A549 (cell line): ENCODE results near the gene TP73. TPM values are rescaled to one million over a fixed set of nuclear protein-coding genes. Genes with fewer than 3 reads are reported as not detected.

ENCODE experiments used
- ATAC-seq, 2 experiments: fragments of 200-7000 bp in 1 of 2; fragments of >200 bp in 1 of 2; cut with Nextera tagmentation in 1 of 2; cut with Tn5 transposase in 1 of 2; 3 replicates each; pipeline versions ENCODE4 v1.8.0 to v1.9.1; 2018 to 2020; ENCODE audit warnings: mild to moderate bottlenecking in 1 of 2, moderate library complexity in 1 of 2
- CTCF ChIA-PET: fragments of 300-600 bp; sonication (Branson Sonifier 250); formaldehyde crosslinking; extraction: SDS; loops from one replicate; lab custom pipeline; 2021; ENCODE audit warnings: antibody characterized with exemption, inconsistent platforms; lab: Yijun Ruan, JAX
- POLR2A ChIA-PET: fragments of 350-600 bp; formaldehyde crosslinking; extraction: SDS; loops from one replicate; lab custom pipeline; 2021; ENCODE audit warnings: antibody characterized with exemption, inconsistent platforms; lab: Yijun Ruan, JAX
- DNase-seq, 2 experiments: peaks; one replicate each; pipeline versions ENCODE4 v3.0.0 to v3.0.0-alpha.2; 2011 to 2016; ENCODE audit warnings: low read depth in 1 of 2, low spot score in 1 of 2
- FAIRE-seq: peaks from 2 replicates; lab custom pipeline; 2011; peaks lifted over from hg19 to GRCh38; lab: Jason Lieb, UNC
- H3K27ac ChIP-seq, 2 experiments: fragments of >200 bp; sonication (Bioruptor Twin); formaldehyde crosslinking; 3 replicates each; pipeline ENCODE4 v1.5.1; 2016 to 2017
- H3K4me1 ChIP-seq: fragments of >200 bp; sonication (Bioruptor Twin); formaldehyde crosslinking; 3 replicates; pipeline ENCODE4 v1.6.1; 2016
- H3K4me2 ChIP-seq: fragments of >200 bp; sonication (Bioruptor Twin); formaldehyde crosslinking; 3 replicates; pipeline ENCODE4 v1.6.1; 2016
- H3K4me3 ChIP-seq: fragments of >200 bp; sonication (Bioruptor Twin); formaldehyde crosslinking; 3 replicates; pipeline ENCODE4 v1.5.1; 2016
- H3K9me3 ChIP-seq: fragments of >200 bp; sonication (Bioruptor Twin); formaldehyde crosslinking; 3 replicates; pipeline ENCODE4 v1.6.1; 2016
- ATOH8 ChIP-seq: fragments of 250-450 bp; sonication (Bioruptor Pico); IDR thresholded peaks from 2 replicates; pipeline ENCODE4 v1.5.0; 2020; ENCODE audit warnings: low read depth, mild to moderate bottlenecking, moderate library complexity
- CHD2 ChIP-seq: fragments of 150-350 bp; IDR thresholded peaks from 2 replicates; pipeline ENCODE4 v1.6.1; 2014; ENCODE audit warnings: low read length; ENCODE audit not compliant: partially characterized antibody
- EHMT2 ChIP-seq: fragments of 200-600 bp; sonication (generic); IDR thresholded peaks from 2 replicates; pipeline ENCODE4 v1.6.1; 2016; ENCODE audit warnings: antibody characterized with exemption, low read depth, mild to moderate bottlenecking, moderate library complexity
- GATA3 ChIP-seq: IDR thresholded peaks from 2 replicates; pipeline ENCODE4 v1.6.1; 2012; ENCODE audit warnings: borderline replicate concordance
- HOXA7 ChIP-seq: fragments of 250-450 bp; sonication (Bioruptor Pico); IDR thresholded peaks from 2 replicates; pipeline ENCODE4 v1.5.0; 2020; ENCODE audit warnings: mild to moderate bottlenecking, moderate library complexity
- HOXB13 ChIP-seq: fragments of 250-450 bp; sonication (Bioruptor Pico); IDR thresholded peaks from 2 replicates; pipeline ENCODE4 v1.5.0; 2020; ENCODE audit warnings: low read depth, mild to moderate bottlenecking, moderate library complexity
- HOXB5 ChIP-seq: fragments of 250-450 bp; sonication (Bioruptor Pico); IDR thresholded peaks from 2 replicates; pipeline ENCODE4 v1.5.0; 2020; ENCODE audit warnings: mild to moderate bottlenecking, moderate library complexity
- JUN ChIP-seq, 2 experiments: fragments of >200 bp; sonication (Bioruptor Twin); formaldehyde crosslinking; IDR thresholded peaks; 2 replicates in 1 of 2; 3 replicates in 1 of 2; pipeline ENCODE4 v1.6.1; 2016 to 2017
- KDM1A ChIP-seq: fragments of 200-600 bp; sonication (generic); IDR thresholded peaks from 2 replicates; pipeline ENCODE4 v1.6.1; 2016; ENCODE audit warnings: low read depth, mild to moderate bottlenecking
- MAFK ChIP-seq: fragments of 450-650 bp; IDR thresholded peaks from 2 replicates; pipeline ENCODE4 v1.6.1; 2014; ENCODE audit not compliant: partially characterized antibody
- NFE2L2 ChIP-seq: fragments of 150-350 bp; conservative IDR thresholded peaks from 2 replicates; pipeline ENCODE4 v1.6.1; 2014; ENCODE audit warnings: low read length
- POLR2A ChIP-seq: IDR thresholded peaks from 2 replicates; pipeline ENCODE4 v1.6.1; 2012; ENCODE audit warnings: mild to moderate bottlenecking, low read length
- POLR2AphosphoS2 ChIP-seq: conservative IDR thresholded peaks from 2 replicates; pipeline ENCODE4 v1.6.1; 2012; ENCODE audit warnings: low read length, improper control_type of control experiment, inconsistent platforms
- RARB ChIP-seq: fragments of 250-450 bp; sonication (Bioruptor Pico); IDR thresholded peaks from 2 replicates; pipeline ENCODE4 v1.8.0; 2021; ENCODE audit warnings: mild to moderate bottlenecking, moderate library complexity
- RCOR1 ChIP-seq: fragments of 150-350 bp; IDR thresholded peaks from 2 replicates; pipeline ENCODE4 v1.6.1; 2014; ENCODE audit warnings: antibody characterized with exemption, low read length, low read depth
- REST ChIP-seq: fragments of 200-600 bp; sonication (generic); IDR thresholded peaks from 2 replicates; pipeline ENCODE4 v1.6.1; 2016; ENCODE audit warnings: antibody characterized with exemption, mild to moderate bottlenecking, moderate library complexity
- RFX5 ChIP-seq: fragments of 450-650 bp; IDR thresholded peaks from 2 replicates; pipeline ENCODE4 v1.7.1; 2014; ENCODE audit warnings: antibody characterized with exemption, mild to moderate bottlenecking, moderate library complexity
- RNF2 ChIP-seq: fragments of 200-600 bp; sonication (generic); IDR thresholded peaks from 2 replicates; pipeline ENCODE4 v1.6.1; 2016; ENCODE audit warnings: low read depth, mild to moderate bottlenecking, antibody characterized with exemption, moderate library complexity, borderline replicate concordance
- SMC3 ChIP-seq: fragments of >200 bp; sonication (Bioruptor Twin); formaldehyde crosslinking; IDR thresholded peaks from 3 replicates; pipeline ENCODE4 v1.6.1; 2018; ENCODE audit warnings: inconsistent platforms
- SREBF2 ChIP-seq: fragments of 450-650 bp; IDR thresholded peaks from 2 replicates; pipeline ENCODE4 v1.6.1; 2014; ENCODE audit warnings: mild to moderate bottlenecking, moderate library complexity
- TP53 ChIP-seq: fragments of 250-450 bp; sonication (Bioruptor Pico); IDR thresholded peaks from 2 replicates; pipeline ENCODE4 v1.5.0; 2021; ENCODE audit warnings: mild to moderate bottlenecking, moderate library complexity
- ZC3H11A ChIP-seq: fragments of 450-650 bp; IDR thresholded peaks from 2 replicates; pipeline ENCODE4 v1.6.1; 2014; ENCODE audit warnings: antibody characterized with exemption, mild to moderate bottlenecking
- ZFP36 ChIP-seq: fragments of 450-650 bp; IDR thresholded peaks from 2 replicates; pipeline ENCODE4 v1.6.1; 2014; ENCODE audit warnings: borderline replicate concordance; ENCODE audit not compliant: partially characterized antibody
- ZNF302 ChIP-seq: fragments of 250-450 bp; sonication (Bioruptor Pico); IDR thresholded peaks from 2 replicates; pipeline ENCODE4 v1.9.0; 2021; ENCODE audit warnings: inconsistent platforms, mild to moderate bottlenecking, moderate library complexity
- ZSCAN20 ChIP-seq: fragments of 250-450 bp; sonication (Bioruptor Pico); IDR thresholded peaks from 2 replicates; pipeline ENCODE4 v1.8.0; 2022; ENCODE audit warnings: mild to moderate bottlenecking, moderate library complexity
- WGBS: methylation state at CpG from one replicate; pipeline ENCODE4 v1.1.6; 2017; ENCODE audit errors: missing lambda C conversion rate; 5-methylcytosine and 5-hydroxymethylcytosine counted together
- polyA plus RNA-seq, 4 experiments: library from polyadenylated mRNA; depleted of rRNA in 3 of 4; stranded (reverse); fragments of >200 nt; fragmentation: RNase III in 1 of 4; extraction: RNeasy Plus Mini Kit Qiagen cat#74134 plus additional on column Dnase treatment in 1 of 4; gene quantifications; 2 replicates in 3 of 4; 3 replicates in 1 of 4; pipeline ENCODE4 v1.2.3, GENCODE V29; 2011 to 2017
- TF ChIP-seq, protein P1 (sequence below): fragments of 150-350 bp; IDR thresholded peaks from 2 replicates; pipeline ENCODE4 v1.6.1; 2014; ENCODE audit warnings: low read depth, mild to moderate bottlenecking, low read length
- TF ChIP-seq, protein P2 (sequence below): fragments of >200 bp; sonication (Bioruptor Twin); formaldehyde crosslinking; IDR thresholded peaks from 3 replicates; pipeline ENCODE4 v1.6.1; 2016
- TF ChIP-seq, protein P3 (sequence below): IDR thresholded peaks from 2 replicates; pipeline ENCODE4 v1.6.1; 2012
- TF ChIP-seq, protein P4 (sequence below): fragments of 450-650 bp; IDR thresholded peaks from 2 replicates; pipeline ENCODE4 v1.6.1; 2014; ENCODE audit warnings: antibody characterized with exemption

TP73 gene
- polyA plus RNA-seq, 2 of the 4 experiments (the other 2 are of a cell fraction), result 0.01 to 0.25 TPM

DNA sequence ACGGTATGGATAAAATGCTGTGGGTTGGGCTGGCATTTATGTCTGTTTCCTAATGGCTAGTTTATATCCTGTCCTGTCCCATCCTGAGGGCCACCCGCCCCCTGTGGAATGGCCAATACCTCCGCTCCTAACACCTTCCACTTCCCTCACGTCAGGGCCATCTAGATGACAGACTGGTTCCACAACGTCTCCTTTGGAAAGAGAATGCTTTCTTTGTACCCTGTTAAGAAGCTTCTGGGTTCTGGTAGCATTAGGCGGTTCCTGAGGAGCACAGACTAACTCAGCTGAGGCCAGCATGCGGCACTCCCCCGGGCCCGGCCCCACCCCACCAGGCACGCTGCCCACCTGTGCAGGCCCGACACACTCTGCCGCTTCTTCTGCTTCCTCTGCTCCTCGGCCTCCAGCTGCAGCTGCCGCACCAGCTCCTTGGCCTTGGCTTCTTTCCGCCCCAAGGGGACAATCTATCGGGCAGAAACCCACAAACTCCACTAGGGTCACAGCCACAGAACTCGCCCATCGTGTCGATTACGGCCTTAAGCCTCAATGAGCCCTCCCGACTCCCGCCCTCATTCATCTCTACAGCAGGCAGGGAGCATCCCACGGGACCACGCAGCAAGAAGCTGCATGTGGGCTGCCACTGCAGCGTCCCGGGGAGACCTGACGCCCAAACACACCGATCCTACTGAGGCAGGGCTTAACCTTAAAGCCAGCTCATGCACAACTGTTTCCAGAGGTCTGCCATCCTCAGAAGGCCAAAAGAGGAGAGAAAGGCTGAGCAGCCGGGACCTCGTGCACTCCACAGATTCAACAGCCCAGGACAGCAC is 131.5 kb downstream of the TP73 start:
- no peak overlapping the region for H3K4me2 ChIP-seq
- TF ChIP-seq POLR2AphosphoS2 (no peak), MAFK (no peak), NFE2L2 (no peak), ZFP36 (no peak), RFX5 (no peak), SREBF2 (no peak), RCOR1 (no peak), JUN (IDR thresholded peaks at IDR 0.05) (no peak), TP53 (CRISPR knock-in tag) (no peak), ZNF302 (CRISPR knock-in tag) (no peak), HOXA7 (CRISPR knock-in tag) (no peak), ZC3H11A (no peak), CHD2 (no peak), SMC3 (no peak), EHMT2 (no peak), RNF2 (no peak), POLR2A (no peak), REST (no peak)
- TF ChIP-seq, protein P1, sequence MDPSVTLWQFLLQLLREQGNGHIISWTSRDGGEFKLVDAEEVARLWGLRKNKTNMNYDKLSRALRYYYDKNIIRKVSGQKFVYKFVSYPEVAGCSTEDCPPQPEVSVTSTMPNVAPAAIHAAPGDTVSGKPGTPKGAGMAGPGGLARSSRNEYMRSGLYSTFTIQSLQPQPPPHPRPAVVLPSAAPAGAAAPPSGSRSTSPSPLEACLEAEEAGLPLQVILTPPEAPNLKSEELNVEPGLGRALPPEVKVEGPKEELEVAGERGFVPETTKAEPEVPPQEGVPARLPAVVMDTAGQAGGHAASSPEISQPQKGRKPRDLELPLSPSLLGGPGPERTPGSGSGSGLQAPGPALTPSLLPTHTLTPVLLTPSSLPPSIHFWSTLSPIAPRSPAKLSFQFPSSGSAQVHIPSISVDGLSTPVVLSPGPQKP, result no peak
- TF ChIP-seq, protein P2, sequence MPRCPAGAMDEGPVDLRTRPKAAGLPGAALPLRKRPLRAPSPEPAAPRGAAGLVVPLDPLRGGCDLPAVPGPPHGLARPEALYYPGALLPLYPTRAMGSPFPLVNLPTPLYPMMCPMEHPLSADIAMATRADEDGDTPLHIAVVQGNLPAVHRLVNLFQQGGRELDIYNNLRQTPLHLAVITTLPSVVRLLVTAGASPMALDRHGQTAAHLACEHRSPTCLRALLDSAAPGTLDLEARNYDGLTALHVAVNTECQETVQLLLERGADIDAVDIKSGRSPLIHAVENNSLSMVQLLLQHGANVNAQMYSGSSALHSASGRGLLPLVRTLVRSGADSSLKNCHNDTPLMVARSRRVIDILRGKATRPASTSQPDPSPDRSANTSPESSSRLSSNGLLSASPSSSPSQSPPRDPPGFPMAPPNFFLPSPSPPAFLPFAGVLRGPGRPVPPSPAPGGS, result no peak
- H3K27ac ChIP-seq, result no peak overlapping the region
- FAIRE-seq (no peak), DNase-seq (no peak), ATAC-seq (no peak)
- H3K9me3 ChIP-seq, result no peaks in the 10 kb centered on the region
- H3K4me1 ChIP-seq, result no peaks in the 10 kb centered on the region
- POLR2A ChIA-PET, result no interaction called here
- CTCF ChIA-PET, result interaction anchor here (1.1 to 1.4 kb wide), 2 partner anchors 10 to 59 kb away, joined by 3 to 4 read pairs; no protein-coding TSS in a partner anchor
- WGBS, result 95% methylated on average over 25 of the region's 30 CpGs
- no peak overlapping the region for H3K4me3 ChIP-seq

DNA sequence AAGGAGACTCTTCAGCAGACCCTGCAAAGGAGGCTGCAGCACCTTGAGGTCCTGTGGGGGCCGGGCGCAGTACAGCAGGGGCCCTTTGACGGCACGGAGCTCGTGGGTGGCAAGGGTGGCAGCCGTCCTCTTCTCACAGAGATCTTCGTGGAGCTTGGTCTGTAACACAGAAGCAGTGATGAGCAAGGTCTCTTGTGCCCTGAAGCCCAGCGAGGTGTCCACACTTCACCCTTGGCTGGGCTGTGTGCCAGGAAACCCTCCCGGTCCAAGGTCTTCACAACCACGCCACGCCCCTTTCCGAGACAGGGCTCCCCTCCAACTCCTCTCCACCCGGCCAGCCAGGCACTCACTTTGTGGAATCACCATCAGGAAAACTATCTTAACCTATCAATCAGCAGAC is 132.7 kb downstream of the TP73 start:
- FAIRE-seq, result no peak
- H3K27ac ChIP-seq, result no peak overlapping the region
- H3K4me2 ChIP-seq, result no peak overlapping the region
- WGBS, result 80% methylated on average over 5 of the region's 13 CpGs
- no peak overlapping the region for H3K4me3 ChIP-seq
- H3K9me3 ChIP-seq, result no peaks in the 10 kb centered on the region
- POLR2A ChIA-PET, result no interaction called here
- CTCF ChIA-PET, result no interaction called here
- DNase-seq, result no peak
- H3K4me1 ChIP-seq, result no peaks in the 10 kb centered on the region
- TF ChIP-seq HOXB5 (CRISPR knock-in tag) (no peak), ZFP36 (no peak), ZSCAN20 (CRISPR knock-in tag) (no peak), KDM1A (no peak), POLR2AphosphoS2 (no peak), ATOH8 (CRISPR knock-in tag) (no peak), CHD2 (no peak), RARB (CRISPR knock-in tag) (no peak), HOXA7 (CRISPR knock-in tag) (no peak), EHMT2 (no peak), HOXB13 (no peak), GATA3 (no peak), NFE2L2 (no peak)
- TF ChIP-seq, protein P3, sequence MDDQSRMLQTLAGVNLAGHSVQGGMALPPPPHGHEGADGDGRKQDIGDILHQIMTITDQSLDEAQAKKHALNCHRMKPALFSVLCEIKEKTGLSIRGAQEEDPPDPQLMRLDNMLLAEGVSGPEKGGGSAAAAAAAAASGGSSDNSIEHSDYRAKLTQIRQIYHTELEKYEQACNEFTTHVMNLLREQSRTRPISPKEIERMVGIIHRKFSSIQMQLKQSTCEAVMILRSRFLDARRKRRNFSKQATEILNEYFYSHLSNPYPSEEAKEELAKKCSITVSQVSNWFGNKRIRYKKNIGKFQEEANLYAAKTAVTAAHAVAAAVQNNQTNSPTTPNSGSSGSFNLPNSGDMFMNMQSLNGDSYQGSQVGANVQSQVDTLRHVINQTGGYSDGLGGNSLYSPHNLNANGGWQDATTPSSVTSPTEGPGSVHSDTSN, result no peak
- TF ChIP-seq, protein P4, sequence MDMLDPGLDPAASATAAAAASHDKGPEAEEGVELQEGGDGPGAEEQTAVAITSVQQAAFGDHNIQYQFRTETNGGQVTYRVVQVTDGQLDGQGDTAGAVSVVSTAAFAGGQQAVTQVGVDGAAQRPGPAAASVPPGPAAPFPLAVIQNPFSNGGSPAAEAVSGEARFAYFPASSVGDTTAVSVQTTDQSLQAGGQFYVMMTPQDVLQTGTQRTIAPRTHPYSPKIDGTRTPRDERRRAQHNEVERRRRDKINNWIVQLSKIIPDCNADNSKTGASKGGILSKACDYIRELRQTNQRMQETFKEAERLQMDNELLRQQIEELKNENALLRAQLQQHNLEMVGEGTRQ, result no peak
- no peak; a peak in 1 of 6 replicates for ATAC-seq
